DMS153 treated with DMSO at 0.1 percent for 48 hours (cell line): ENCODE data around the gene ZBTB7C.

Experiments
- DNase-seq: peaks from one replicate; lab custom pipeline; 2025; ENCODE audit not compliant: unreplicated experiment; lab: John Stamatoyannopoulos, UW

The ZBTB7C gene

DNA sequence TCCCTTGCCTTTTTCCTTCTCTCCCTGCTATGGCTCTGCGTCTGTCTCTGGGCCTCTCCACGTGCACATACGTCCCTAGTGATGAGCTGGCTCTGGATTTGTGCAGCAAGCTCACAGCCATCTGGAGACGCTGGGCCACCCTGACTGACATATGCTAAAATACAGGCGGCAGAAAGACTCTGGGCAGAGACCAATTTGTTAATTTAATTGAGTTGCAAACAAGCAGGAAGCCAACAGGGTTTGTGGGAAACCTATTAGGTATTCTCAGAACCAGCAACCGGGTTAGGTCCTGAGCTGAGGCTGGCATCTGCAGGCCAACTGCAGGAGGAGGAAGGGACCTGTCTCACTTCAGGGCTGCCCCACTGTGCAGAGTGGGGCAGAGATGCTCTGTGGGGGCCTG is 425.2 kb downstream of the ZBTB7C start:
- no peak for DNase-seq

DNA sequence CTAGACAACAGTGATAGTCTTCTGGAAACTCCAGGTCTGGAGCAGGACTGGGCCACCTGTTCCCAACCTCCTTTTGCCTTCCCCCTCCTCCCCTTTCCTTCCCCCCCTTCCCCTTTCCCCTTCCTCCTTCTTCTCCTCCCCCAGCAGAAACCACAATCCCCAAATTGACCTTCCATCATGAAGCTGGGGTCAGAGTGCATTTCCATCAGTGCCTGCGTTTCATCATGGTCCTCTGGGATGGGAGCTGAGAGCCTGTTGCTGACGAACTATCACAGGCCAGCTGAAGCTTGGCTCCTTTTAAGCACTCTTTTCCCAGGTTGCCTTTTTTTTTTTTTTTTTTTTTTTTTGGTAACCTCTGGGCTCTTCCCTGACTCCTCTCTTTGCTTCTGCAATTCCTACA is 426.1 kb downstream of the ZBTB7C start:
- no peak for DNase-seq

DNA sequence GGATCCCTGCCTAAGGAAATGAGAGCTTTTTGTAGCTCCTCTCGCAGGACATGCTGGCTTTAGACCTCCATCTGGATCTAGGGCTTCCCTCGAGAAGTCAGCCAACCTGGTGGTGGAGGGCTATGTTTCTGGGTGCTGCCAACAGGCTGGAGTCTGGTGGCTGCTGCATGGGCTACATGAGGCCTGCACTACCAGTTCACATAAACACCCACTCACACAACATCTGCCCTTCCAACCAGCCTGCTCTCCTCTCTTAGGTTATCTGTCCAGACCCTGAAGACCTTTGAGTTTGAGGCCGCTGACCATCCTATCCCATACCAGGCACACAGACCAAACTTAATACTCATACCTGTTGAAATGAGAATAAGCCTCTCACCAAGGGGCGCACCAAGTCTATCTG is 427.4 kb downstream of the ZBTB7C start:
- DNase-seq = no peak

DNA sequence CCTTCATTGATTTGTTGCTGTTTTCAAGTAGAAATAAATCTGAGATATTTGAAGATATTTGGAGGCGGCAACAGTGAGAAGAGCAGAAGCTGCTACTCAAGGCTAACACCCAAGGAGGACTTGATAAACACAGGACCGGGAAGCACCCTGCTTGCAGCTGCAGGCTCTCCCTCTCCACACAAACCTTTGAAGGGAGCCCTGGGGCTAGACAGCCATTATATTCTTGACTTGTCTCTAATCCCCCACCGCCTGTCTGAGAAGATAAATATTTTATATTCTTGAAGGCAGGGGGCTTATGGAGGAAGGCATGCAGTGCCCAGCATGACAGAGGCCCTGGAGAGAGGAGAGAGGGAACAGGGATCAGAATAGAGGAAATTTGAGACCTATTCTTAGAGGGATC is 427.9 kb downstream of the ZBTB7C start:
- no peak for DNase-seq

DNA sequence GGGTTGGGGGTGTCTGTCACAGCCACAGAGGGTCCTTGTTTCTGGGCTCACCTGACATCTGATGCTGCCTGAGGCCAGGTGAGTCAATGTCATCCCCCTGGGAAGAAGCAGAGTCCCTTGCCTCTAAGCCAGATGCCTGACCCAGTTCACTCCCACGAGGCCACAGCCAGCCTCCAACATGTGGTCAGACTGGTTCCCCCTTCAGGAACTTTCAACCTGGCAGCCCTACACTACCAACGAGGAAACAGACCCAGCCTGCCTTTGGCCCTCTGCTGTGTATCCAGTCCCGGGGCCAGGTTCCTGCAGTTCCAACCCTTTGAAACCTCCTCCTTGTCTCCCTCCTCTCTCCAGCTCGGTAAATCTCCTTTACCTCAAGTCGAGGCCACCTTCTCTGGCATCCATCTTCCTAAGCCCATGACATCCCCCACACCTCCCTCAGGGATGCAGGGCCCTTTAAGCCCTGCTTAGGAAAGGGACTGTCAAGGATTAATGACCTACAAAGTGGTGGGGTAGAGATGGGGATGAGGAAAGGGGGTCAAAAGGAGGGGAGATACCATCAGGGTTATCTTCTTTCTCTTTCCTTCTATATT is 429.5 kb downstream of the ZBTB7C start:
- DNase-seq = no peak

DNA sequence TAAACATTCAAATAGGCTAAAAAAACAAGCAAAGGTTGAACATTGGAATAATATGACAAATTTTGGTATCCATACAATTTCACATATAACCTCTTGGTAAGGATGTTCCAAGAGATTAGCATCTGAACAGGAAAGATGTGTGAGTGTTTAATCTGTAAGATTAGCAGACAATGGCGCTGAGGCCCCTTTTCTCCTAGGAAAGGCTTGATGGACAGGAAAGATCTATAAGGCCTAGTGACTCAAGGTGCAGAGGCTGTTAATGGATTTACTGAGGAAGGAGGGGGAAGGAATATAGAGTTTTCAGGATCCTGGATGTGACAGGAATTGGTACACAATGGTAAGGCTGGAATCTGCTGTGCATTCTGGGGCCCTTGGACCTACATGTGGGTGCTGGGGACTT is 430.6 kb downstream of the ZBTB7C start:
- DNase-seq = no peak

DNA sequence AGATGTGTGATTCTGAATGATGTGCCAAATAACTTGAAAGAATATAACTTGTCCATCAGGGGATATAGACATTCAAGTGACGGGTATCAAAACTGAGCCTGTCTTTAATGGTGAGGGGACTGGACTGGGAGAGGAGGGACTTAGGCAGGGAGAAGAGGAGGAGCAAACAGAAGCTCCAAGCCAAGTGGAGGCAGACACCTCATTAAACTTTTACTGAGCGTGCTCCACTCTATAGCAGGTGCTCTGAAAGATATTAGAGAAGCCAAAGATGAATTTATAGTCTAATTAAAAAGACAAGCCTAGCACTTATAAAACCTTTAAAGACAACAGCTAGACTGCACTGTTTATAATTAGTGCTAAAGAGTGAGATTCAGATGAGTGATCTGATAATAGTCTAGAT is 431.0 kb downstream of the ZBTB7C start:
- DNase-seq = no peak
